HEK293 (cell line): ENCODE results near the gene TXN2.

Source experiments
- CTCF ChIA-PET: fragments of 350-600 bp; formaldehyde crosslinking; extraction: SDS; loops from one replicate; lab custom pipeline; 2021; ENCODE audit warnings: antibody characterized with exemption; lab: Yijun Ruan, JAX
- POLR2A ChIA-PET: fragments of 300-600 bp; formaldehyde crosslinking; extraction: SDS; loops from one replicate; lab custom pipeline; 2020; ENCODE audit warnings: antibody characterized with exemption, inconsistent platforms; lab: Yijun Ruan, JAX
- H3K27ac ChIP-seq: fragments of 200-500 bp; sonication (Bioruptor generic); 2 replicates; pipeline ENCODE4 v1.5.1; 2014; ENCODE audit warnings: low read depth, low read length, control low read depth, inconsistent platforms; ENCODE audit errors: extremely low read depth
- H3K36me3 ChIP-seq, 2 experiments: fragments of 200-500 bp in 1 of 2; sonication (Bioruptor generic) in 1 of 2; 1 replicate in 1 of 2; 2 replicates in 1 of 2; pipeline ENCODE4 v1.5.1; 2014 to 2017; ENCODE audit warnings: inconsistent platforms in 2 of 2, low read length in 2 of 2; ENCODE audit not compliant: control insufficient read depth in 2 of 2, insufficient read depth in 1 of 2
- H3K4me1 ChIP-seq: fragments of 200-500 bp; sonication (Bioruptor generic); 2 replicates; pipeline ENCODE4 v1.5.1; 2014; ENCODE audit warnings: mild to moderate bottlenecking, low read length, inconsistent platforms; ENCODE audit not compliant: control insufficient read depth, insufficient read depth
- H3K4me3 ChIP-seq: 2 replicates; pipeline ENCODE4 v1.5.1; 2011; ENCODE audit warnings: low read depth, mild to moderate bottlenecking, control low read depth, low read length, moderate library complexity
- H3K9me3 ChIP-seq: fragments of 200-500 bp; sonication (Bioruptor generic); 2 replicates; pipeline ENCODE4 v1.5.1; 2014; ENCODE audit warnings: low read depth, low read length, inconsistent platforms; ENCODE audit not compliant: control insufficient read depth, insufficient read depth
- GLIS2 ChIP-seq: fragments of 450-650 bp; formaldehyde crosslinking; IDR thresholded peaks from 2 replicates; pipeline ENCODE4 v1.5.1; 2016; ENCODE audit warnings: missing biosample characterization, missing genetic modification characterization
- KLF8 ChIP-seq: fragments of 450-650 bp; formaldehyde crosslinking; IDR thresholded peaks from 2 replicates; pipeline ENCODE4 v1.5.1; 2016; ENCODE audit warnings: missing biosample characterization, missing genetic modification characterization
- OSR2 ChIP-seq: fragments of 450-650 bp; formaldehyde crosslinking; IDR thresholded peaks from 2 replicates; pipeline ENCODE4 v1.5.1; 2016; ENCODE audit warnings: missing biosample characterization, missing genetic modification characterization
- PRDM1 ChIP-seq: fragments of 450-650 bp; formaldehyde crosslinking; IDR thresholded peaks from 2 replicates; pipeline ENCODE4; 2016; ENCODE audit warnings: missing biosample characterization, missing genetic modification characterization
- TCF7L2 ChIP-seq: IDR thresholded peaks from 2 replicates; pipeline ENCODE4 v1.6.1; 2011; ENCODE audit warnings: low read depth, mild to moderate bottlenecking, inconsistent platforms, low read length, moderate library complexity, borderline replicate concordance
- WT1 ChIP-seq: fragments of 450-650 bp; formaldehyde crosslinking; IDR thresholded peaks from 2 replicates; pipeline ENCODE4 v1.5.1; 2016; ENCODE audit warnings: missing biosample characterization, missing genetic modification characterization
- ZBTB17 ChIP-seq: fragments of 450-650 bp; formaldehyde crosslinking; IDR thresholded peaks from 2 replicates; pipeline ENCODE4 v1.5.1; 2016; ENCODE audit warnings: missing biosample characterization, missing genetic modification characterization
- ZBTB21 ChIP-seq: fragments of 450-650 bp; formaldehyde crosslinking; IDR thresholded peaks from 2 replicates; pipeline ENCODE4 v1.5.1; 2017; ENCODE audit warnings: missing biosample characterization, missing genetic modification characterization
- ZBTB48 ChIP-seq: fragments of 450-650 bp; formaldehyde crosslinking; IDR thresholded peaks from 2 replicates; pipeline ENCODE4 v1.5.1; 2016; ENCODE audit warnings: missing biosample characterization, missing genetic modification characterization
- ZNF10 ChIP-seq: fragments of 450-650 bp; formaldehyde crosslinking; IDR thresholded peaks from 2 replicates; pipeline ENCODE4 v1.5.1; 2017; ENCODE audit warnings: missing biosample characterization, missing genetic modification characterization
- ZNF121 ChIP-seq: fragments of 450-650 bp; formaldehyde crosslinking; IDR thresholded peaks from 2 replicates; pipeline ENCODE4 v1.5.1; 2016; ENCODE audit warnings: missing biosample characterization, missing genetic modification characterization
- ZNF155 ChIP-seq: fragments of 450-650 bp; formaldehyde crosslinking; IDR thresholded peaks from 2 replicates; pipeline ENCODE4 v1.5.1; 2016; ENCODE audit warnings: missing biosample characterization, missing genetic modification characterization
- ZNF169 ChIP-seq: fragments of 450-650 bp; formaldehyde crosslinking; IDR thresholded peaks from 2 replicates; pipeline ENCODE4 v1.5.1; 2016; ENCODE audit warnings: missing biosample characterization, missing genetic modification characterization
- ZNF341 ChIP-seq: fragments of 450-650 bp; formaldehyde crosslinking; IDR thresholded peaks from 2 replicates; pipeline ENCODE4; 2016; ENCODE audit warnings: low read depth, missing biosample characterization, missing genetic modification characterization
- ZNF394 ChIP-seq: fragments of 450-650 bp; formaldehyde crosslinking; IDR thresholded peaks from 2 replicates; pipeline ENCODE4 v1.5.1; 2016; ENCODE audit warnings: missing biosample characterization, missing genetic modification characterization, mild to moderate bottlenecking, moderate library complexity, borderline replicate concordance
- ZNF768 ChIP-seq: fragments of 450-650 bp; formaldehyde crosslinking; IDR thresholded peaks from 2 replicates; pipeline ENCODE4 v1.5.1; 2018; ENCODE audit warnings: missing biosample characterization, mild to moderate bottlenecking, missing genetic modification characterization
- TF ChIP-seq, protein P1 (sequence below): fragments of 450-650 bp; formaldehyde crosslinking; IDR thresholded peaks from 2 replicates; pipeline ENCODE4 v1.5.0; 2017; ENCODE audit warnings: missing biosample characterization, missing genetic modification characterization, borderline replicate concordance
- TF ChIP-seq, protein P2 (sequence below): fragments of 450-650 bp; formaldehyde crosslinking; IDR thresholded peaks from 2 replicates; pipeline ENCODE4 v1.5.1; 2016; ENCODE audit warnings: missing biosample characterization, missing genetic modification characterization
- TF ChIP-seq, protein P3 (sequence below): fragments of 450-650 bp; formaldehyde crosslinking; IDR thresholded peaks from 2 replicates; pipeline ENCODE4 v1.5.1; 2017; ENCODE audit warnings: missing biosample characterization, missing genetic modification characterization
- TF ChIP-seq, protein P4 (sequence below): IDR thresholded peaks from 2 replicates; pipeline ENCODE4 v1.6.1; 2011; ENCODE audit warnings: mild to moderate bottlenecking, low read depth, low read length, borderline replicate concordance
- TF ChIP-seq, protein P5 (sequence below): fragments of 450-650 bp; formaldehyde crosslinking; IDR thresholded peaks from 2 replicates; pipeline ENCODE4 v1.5.1; 2016; ENCODE audit warnings: missing biosample characterization, missing genetic modification characterization

Gene TXN2

DNA sequence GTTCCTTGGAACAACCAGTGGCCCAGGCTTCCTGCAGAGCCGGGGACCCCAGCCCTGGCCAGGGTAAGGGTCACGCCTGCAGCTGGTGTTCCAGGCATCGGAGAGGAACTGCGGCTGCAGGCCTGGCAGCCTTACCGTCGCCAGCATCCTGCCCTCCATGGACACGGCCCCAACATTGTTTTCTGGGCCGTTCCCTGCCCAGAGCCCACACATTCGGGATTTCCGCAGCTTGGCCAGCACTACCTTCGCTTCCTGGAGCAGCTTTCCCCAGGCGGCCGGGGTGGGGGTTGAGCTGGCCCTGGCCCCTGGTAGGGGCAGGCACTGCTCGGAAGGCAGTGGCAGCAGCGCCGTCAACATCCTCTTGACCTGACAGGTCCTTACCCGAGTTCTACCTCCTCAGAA lies 17.7 kb downstream of the TXN2 start:
- Histone ChIP-seq H3K9me3 (no peaks in the 10 kb centered on the region), H3K4me1 (peaks cover 27% of the 10 kb centered on the region), H3K36me3 (peaks cover 0 to 31% of the 10 kb centered on the region in 2 experiments; a peak in 2 of 3 replicates), H3K4me3 (no peak overlapping the region), H3K27ac (no peak overlapping the region)
- peak; percentile 30; the same call in 1 of the 2 replicates for TF ChIP-seq ZNF341 (tag by site-specific recombination)
- no peak for TF ChIP-seq ZNF169 (tag by site-specific recombination)
- POLR2A ChIA-PET: interaction anchor here (1.0 to 3.2 kb wide), 5 partner anchors 18 to 131 kb away, joined by 3 to 23 read pairs (median 4); partner anchors contain the start of genes MYH9 and TXN2
- CTCF ChIA-PET: interaction anchor here (1.1 to 1.3 kb wide), 4 partner anchors 100 to 163 kb away, joined by 3 to 4 read pairs (median 4); no protein-coding TSS in a partner anchor

DNA sequence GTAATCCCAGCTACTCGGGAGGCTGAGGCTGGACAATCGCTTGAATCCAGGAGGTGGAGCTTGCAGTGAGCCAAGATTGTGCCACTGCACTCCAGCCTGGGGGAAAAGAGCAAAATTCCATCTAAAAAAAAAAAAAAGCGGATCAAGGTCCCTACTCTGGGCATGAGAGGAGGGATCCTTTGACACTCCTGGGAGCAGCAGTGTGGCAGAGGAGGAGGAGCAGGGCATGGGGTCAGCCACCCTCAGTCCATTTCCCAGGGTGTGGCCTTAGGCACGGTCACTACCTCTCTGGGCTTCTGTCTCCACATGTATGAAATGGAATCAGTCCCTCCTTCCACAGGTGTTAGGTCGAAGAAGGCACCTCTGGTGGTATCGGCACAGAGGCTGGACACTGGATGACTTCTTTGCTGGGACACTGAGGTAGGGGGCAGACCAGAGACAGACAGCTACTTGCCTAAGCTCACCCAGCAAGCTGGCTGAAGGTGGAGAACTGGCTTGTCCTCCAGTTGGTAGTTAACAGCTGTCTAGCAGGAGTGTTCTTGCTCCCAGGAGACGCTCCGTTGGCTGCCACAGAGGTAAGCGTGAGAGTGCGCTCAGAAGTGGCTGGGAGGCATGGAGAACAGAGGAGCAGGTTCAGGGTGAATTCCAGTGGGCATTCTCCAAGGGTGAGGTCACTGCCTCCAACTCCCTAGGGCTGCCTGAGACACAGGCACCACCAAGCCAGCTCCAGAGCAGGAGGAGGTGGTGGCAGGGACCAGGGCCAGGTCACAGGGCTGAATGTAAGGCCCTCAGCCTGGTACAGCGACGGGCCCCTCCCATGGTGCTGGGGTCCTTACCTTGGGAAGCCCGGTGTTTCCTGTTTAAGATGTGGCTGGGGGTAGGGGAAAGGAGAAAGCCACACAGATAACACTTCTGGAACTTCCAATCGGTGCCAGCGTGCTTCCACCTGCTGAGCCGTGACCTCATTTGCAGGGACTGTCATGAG lies 19.5 kb downstream of the TXN2 start:
- H3K4me3 ChIP-seq: no peak overlapping the region
- ChIA-PET POLR2A (interaction anchor here (1.0 to 2.5 kb wide), 6 partner anchors 9 to 131 kb away, joined by 3 to 14 read pairs (median 4); partner anchors contain the start of gene MYH9), CTCF (interaction anchor here (0.7 to 1.5 kb wide), 5 partner anchors 8 to 184 kb away, joined by 3 to 5 read pairs (median 4); no protein-coding TSS in a partner anchor)
- peaks cover 18% of the 10 kb centered on the region for H3K4me1 ChIP-seq
- H3K27ac ChIP-seq: peak overlapping the region; percentile 8; the same call in 1 of the 2 replicates
- peaks cover 0 to 15% of the 10 kb centered on the region in 2 experiments; a peak in 1 of 3 replicates for H3K36me3 ChIP-seq
- H3K9me3 ChIP-seq: no peaks in the 10 kb centered on the region
- TF ChIP-seq, protein P1, sequence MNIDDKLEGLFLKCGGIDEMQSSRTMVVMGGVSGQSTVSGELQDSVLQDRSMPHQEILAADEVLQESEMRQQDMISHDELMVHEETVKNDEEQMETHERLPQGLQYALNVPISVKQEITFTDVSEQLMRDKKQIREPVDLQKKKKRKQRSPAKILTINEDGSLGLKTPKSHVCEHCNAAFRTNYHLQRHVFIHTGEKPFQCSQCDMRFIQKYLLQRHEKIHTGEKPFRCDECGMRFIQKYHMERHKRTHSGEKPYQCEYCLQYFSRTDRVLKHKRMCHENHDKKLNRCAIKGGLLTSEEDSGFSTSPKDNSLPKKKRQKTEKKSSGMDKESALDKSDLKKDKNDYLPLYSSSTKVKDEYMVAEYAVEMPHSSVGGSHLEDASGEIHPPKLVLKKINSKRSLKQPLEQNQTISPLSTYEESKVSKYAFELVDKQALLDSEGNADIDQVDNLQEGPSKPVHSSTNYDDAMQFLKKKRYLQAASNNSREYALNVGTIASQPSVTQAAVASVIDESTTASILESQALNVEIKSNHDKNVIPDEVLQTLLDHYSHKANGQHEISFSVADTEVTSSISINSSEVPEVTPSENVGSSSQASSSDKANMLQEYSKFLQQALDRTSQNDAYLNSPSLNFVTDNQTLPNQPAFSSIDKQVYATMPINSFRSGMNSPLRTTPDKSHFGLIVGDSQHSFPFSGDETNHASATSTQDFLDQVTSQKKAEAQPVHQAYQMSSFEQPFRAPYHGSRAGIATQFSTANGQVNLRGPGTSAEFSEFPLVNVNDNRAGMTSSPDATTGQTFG: no peak
- TF ChIP-seq, protein P2, sequence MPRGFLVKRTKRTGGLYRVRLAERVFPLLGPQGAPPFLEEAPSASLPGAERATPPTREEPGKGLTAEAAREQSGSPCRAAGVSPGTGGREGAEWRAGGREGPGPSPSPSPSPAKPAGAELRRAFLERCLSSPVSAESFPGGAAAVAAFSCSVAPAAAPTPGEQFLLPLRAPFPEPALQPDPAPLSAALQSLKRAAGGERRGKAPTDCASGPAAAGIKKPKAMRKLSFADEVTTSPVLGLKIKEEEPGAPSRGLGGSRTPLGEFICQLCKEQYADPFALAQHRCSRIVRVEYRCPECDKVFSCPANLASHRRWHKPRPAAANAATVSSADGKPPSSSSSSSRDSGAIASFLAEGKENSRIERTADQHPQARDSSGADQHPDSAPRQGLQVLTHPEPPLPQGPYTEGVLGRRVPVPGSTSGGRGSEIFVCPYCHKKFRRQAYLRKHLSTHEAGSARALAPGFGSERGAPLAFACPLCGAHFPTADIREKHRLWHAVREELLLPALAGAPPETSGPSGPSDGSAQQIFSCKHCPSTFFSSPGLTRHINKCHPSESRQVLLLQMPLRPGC (tag by site-specific recombination): peak; percentile 62; the same call in 1 of the 2 replicates
- TF ChIP-seq, protein P3, sequence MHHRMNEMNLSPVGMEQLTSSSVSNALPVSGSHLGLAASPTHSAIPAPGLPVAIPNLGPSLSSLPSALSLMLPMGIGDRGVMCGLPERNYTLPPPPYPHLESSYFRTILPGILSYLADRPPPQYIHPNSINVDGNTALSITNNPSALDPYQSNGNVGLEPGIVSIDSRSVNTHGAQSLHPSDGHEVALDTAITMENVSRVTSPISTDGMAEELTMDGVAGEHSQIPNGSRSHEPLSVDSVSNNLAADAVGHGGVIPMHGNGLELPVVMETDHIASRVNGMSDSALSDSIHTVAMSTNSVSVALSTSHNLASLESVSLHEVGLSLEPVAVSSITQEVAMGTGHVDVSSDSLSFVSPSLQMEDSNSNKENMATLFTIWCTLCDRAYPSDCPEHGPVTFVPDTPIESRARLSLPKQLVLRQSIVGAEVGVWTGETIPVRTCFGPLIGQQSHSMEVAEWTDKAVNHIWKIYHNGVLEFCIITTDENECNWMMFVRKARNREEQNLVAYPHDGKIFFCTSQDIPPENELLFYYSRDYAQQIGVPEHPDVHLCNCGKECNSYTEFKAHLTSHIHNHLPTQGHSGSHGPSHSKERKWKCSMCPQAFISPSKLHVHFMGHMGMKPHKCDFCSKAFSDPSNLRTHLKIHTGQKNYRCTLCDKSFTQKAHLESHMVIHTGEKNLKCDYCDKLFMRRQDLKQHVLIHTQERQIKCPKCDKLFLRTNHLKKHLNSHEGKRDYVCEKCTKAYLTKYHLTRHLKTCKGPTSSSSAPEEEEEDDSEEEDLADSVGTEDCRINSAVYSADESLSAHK (tag by site-specific recombination): no peak
- TF ChIP-seq ZNF394 (tag by site-specific recombination): peak; percentile 44; the same call in 1 of the 2 replicates
- peak; percentile 70; the same call in 1 of the 2 replicates for TF ChIP-seq ZBTB21 (tag by site-specific recombination)
- TF ChIP-seq PRDM1 (tag by site-specific recombination): peak; percentile 29; the same call in 1 of the 2 replicates
- TF ChIP-seq ZBTB17 (tag by site-specific recombination): peak; percentile 83
- peak; percentile 93; the same call in 1 of the 2 replicates for TF ChIP-seq ZNF768 (tag by site-specific recombination)
- TF ChIP-seq ZNF155 (tag by site-specific recombination): no peak
- TF ChIP-seq WT1 (tag by site-specific recombination): peak; percentile 60
- TF ChIP-seq TCF7L2: no peak
- peak; percentile 91 for TF ChIP-seq ZBTB48 (tag by site-specific recombination)
- TF ChIP-seq, protein P4, sequence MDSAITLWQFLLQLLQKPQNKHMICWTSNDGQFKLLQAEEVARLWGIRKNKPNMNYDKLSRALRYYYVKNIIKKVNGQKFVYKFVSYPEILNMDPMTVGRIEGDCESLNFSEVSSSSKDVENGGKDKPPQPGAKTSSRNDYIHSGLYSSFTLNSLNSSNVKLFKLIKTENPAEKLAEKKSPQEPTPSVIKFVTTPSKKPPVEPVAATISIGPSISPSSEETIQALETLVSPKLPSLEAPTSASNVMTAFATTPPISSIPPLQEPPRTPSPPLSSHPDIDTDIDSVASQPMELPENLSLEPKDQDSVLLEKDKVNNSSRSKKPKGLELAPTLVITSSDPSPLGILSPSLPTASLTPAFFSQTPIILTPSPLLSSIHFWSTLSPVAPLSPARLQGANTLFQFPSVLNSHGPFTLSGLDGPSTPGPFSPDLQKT: no peak
- TF ChIP-seq, protein P5, sequence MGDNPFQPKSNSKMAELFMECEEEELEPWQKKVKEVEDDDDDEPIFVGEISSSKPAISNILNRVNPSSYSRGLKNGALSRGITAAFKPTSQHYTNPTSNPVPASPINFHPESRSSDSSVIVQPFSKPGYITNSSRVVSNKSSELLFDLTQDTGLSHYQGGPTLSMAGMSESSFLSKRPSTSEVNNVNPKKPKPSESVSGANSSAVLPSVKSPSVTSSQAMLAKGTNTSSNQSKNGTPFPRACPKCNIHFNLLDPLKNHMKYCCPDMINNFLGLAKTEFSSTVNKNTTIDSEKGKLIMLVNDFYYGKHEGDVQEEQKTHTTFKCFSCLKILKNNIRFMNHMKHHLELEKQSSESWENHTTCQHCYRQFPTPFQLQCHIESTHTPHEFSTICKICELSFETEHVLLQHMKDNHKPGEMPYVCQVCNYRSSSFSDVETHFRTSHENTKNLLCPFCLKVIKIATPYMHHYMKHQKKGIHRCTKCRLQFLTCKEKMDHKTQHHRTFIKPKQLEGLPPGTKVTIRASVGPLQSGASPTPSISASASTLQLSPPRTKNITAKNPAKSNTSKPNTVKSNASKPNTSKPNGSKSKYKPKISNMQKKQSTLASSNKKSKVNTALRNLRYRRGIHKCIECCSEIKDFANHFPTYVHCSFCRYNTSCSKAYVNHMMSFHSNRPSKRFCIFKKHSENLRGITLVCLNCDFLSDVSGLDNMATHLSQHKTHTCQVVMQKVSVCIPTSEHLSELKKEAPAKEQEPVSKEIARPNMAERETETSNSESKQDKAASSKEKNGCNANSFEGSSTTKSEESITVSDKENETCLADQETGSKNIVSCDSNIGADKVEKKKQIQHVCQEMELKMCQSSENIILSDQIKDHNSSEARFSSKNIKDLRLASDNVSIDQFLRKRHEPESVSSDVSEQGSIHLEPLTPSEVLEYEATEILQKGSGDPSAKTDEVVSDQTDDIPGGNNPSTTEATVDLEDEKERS: no peak
- TF ChIP-seq ZNF121 (tag by site-specific recombination): no peak
- peak; percentile 66 for TF ChIP-seq GLIS2
- TF ChIP-seq OSR2 (tag by site-specific recombination): peak; percentile 76
- peak; percentile 67; the same call in 1 of the 2 replicates for TF ChIP-seq KLF8 (tag by site-specific recombination)
- TF ChIP-seq ZNF10: no peak
